Left hindlimb (tissue), 1 donor: ENCODE measurements around the gene ASPA.
"Not testable (repeated sequence)": the region's sequence is repeated elsewhere in the genome, so short reads cannot be mapped to it uniquely, and the experiment has no call there.

ENCODE experiments used
- DNase-seq: peaks from one replicate; pipeline ENCODE4 v3.0.0-alpha.2; 2018

The ASPA gene

GRCh38 chr17:3475812-3476610 is at the start of gene ASPA:
Gene ASPA, plus strand, starts transcription at chr17:3475997. Its CDS starts 163 bp downstream, at chr17:3476160.
- DNase-seq = no peak

- DNase-seq = not testable (repeated sequence)
Measured at GRCh38 chr17:3433215-3433614, 42.6 kb upstream of the ASPA start.

- no peak for DNase-seq
Measured at GRCh38 chr17:3433741-3434140, 42.1 kb upstream of the ASPA start, which contains the start of gene OR1E2. Gene OR1E2, minus strand, starts transcription at chr17:3433841. Its CDS starts 0 bp downstream, at chr17:3433841.

GRCh38 chr17:3438368-3438767 is 37.4 kb upstream of the ASPA start:
- DNase-seq = no peak

- no peak for DNase-seq
Measured at GRCh38 chr17:3440451-3440850, 35.3 kb upstream of the ASPA start.

- no peak for DNase-seq
Measured at GRCh38 chr17:3447625-3448024, 28.2 kb upstream of the ASPA start.

- DNase-seq = no peak
Measured at GRCh38 chr17:3448059-3448665, 27.6 kb upstream of the ASPA start.

GRCh38 chr17:3466355-3466754 is 9.4 kb upstream of the ASPA start:
- DNase-seq = not testable (repeated sequence)

GRCh38 chr17:3469529-3469928 is 6.3 kb upstream of the ASPA start:
- no peak for DNase-seq

GRCh38 chr17:3471599-3471998 is 4.2 kb upstream of the ASPA start, which contains the start of gene SPATA22:
Gene SPATA22, minus strand, starts transcription at chr17:3471819. Its CDS starts 2,494 bp downstream, at chr17:3469325.
- DNase-seq = no peak

GRCh38 chr17:3472137-3472536 is 3.7 kb upstream of the ASPA start:
- DNase-seq = no peak

GRCh38 chr17:3474212-3474611 is 1.6 kb upstream of the ASPA start:
- DNase-seq = no peak

- no peak for DNase-seq
Measured at GRCh38 chr17:3475251-3475685, 529 bp upstream of the ASPA start.

GRCh38 chr17:3479988-3480387 is 4.2 kb downstream of the ASPA start:
- DNase-seq = no peak

GRCh38 chr17:3482852-3483251 is 7.1 kb downstream of the ASPA start:
- DNase-seq = no peak

- DNase-seq = no peak
Measured at GRCh38 chr17:3485481-3486068, 9.8 kb downstream of the ASPA start.

- no peak for DNase-seq
Measured at GRCh38 chr17:3497101-3497500, 21.3 kb downstream of the ASPA start.

- DNase-seq = no peak
Measured at GRCh38 chr17:3501344-3501743, 25.5 kb downstream of the ASPA start.

- DNase-seq = no peak
Measured at GRCh38 chr17:3502466-3502865, 26.7 kb downstream of the ASPA start.

GRCh38 chr17:3503285-3503684 is 27.5 kb downstream of the ASPA start:
- no peak for DNase-seq

GRCh38 chr17:3505008-3505407 is 29.2 kb downstream of the ASPA start:
- no peak for DNase-seq

- no peak for DNase-seq
Measured at GRCh38 chr17:3506054-3506453, 30.3 kb downstream of the ASPA start.

GRCh38 chr17:3507071-3507470 is 31.3 kb downstream of the ASPA start:
- DNase-seq = no peak

GRCh38 chr17:3507869-3508268 is 32.1 kb downstream of the ASPA start:
- no peak for DNase-seq
